Adrenal gland (tissue), 12 donors: ENCODE data around the gene ROBO2. TPM values are rescaled to one million over a fixed set of nuclear protein-coding genes. Genes with fewer than 3 reads are reported as not detected.

Source experiments
- DNase-seq, 7 donors: peaks; one replicate each; pipeline ENCODE4 v3.0.0-alpha.2; 2019 to 2020
- H3K27ac ChIP-seq, 5 donors: fragments of 200-600 bp; sonication (generic) in 4 of 5; 1 replicate in 3 of 5; 2 replicates in 2 of 5; pipeline versions ENCODE4 v1.5.1 to v1.8.0; 2016 to 2020; ENCODE audit warnings: mild to moderate bottlenecking in 1 of 5
- H3K27me3 ChIP-seq: fragments of 200-600 bp; 2 replicates; pipeline ENCODE4 v1.8.0; 2021
- H3K36me3 ChIP-seq, 2 donors: fragments of 200-600 bp; replicated peaks in 1 of 2; 1 replicate in 1 of 2; 2 replicates in 1 of 2; pipeline versions ENCODE4 v1.5.1 to v1.8.0; 2018 to 2022
- H3K4me1 ChIP-seq, 2 donors: fragments of 200-600 bp; replicated peaks in 1 of 2; 1 replicate in 1 of 2; 2 replicates in 1 of 2; pipeline versions ENCODE4 v1.5.1 to v1.8.0; 2018 to 2021
- H3K4me3 ChIP-seq, 4 donors: fragments of 200-600 bp; sonication (generic) in 3 of 4; one replicate each; pipeline ENCODE4 v1.5.1; 2016 to 2018
- H3K9me3 ChIP-seq, 3 donors: fragments of 200-600 bp; sonication (generic) in 1 of 3; replicated peaks in 1 of 3; 1 replicate in 2 of 3; 2 replicates in 1 of 3; pipeline versions ENCODE4 v1.5.1 to v1.8.0; 2016 to 2021
- POLR2A ChIP-seq, 2 donors: fragments of 450-650 bp; IDR thresholded peaks; one replicate each; pipeline ENCODE4 v1.6.1; 2017; ENCODE audit warnings: antibody characterized with exemption in 2 of 2, mild to moderate bottlenecking in 2 of 2, moderate library complexity in 1 of 2
- WGBS, 4 donors: extraction: QIAGEN DNeasy Blood & Tissue Kit in 2 of 4; methylation state at CpG; one replicate each; pipeline versions ENCODE4 v1.1.5 to v1.1.7; 2013 to 2017; 5-methylcytosine and 5-hydroxymethylcytosine counted together
- intact Hi-C, 2 donors: fragments of 100-400 bp; cut with DNase I; formaldehyde crosslinking; loops; one replicate each; pipeline versions ENCODE4 v1.14.1 to v1.15.0; 2022 to 2023
- polyA plus RNA-seq, 3 donors: library from polyadenylated mRNA; stranded (reverse); fragments of 200-250 nt in 2 of 3; fragments of 350-450 nt in 1 of 3; fragmentation: Illumina TruSeq in 1 of 3; extraction: RNeasy Lipid Tissue Mini Kit (QIAGEN cat#74804) in 1 of 3; gene quantifications; one replicate each; pipeline ENCODE4 v1.2.3, GENCODE V29; 2013 to 2014
- total RNA-seq, 9 donors: library from RNA; depleted of rRNA in 4 of 9; stranded (reverse); fragments of >200 nt in 4 of 9; fragments of 120-200 nt in 1 of 9; fragmentation: NEBNext Ultra II Directional in 1 of 9; extraction: Animal tissue kit (Norgen Biotek cat#: 25700) in 1 of 9; gene quantifications; one replicate each; pipeline versions ENCODE4 v1.1.0 to v1.2.4, GENCODE V29; 2013 to 2023
- TF ChIP-seq, protein P1 (sequence below), 6 experiments: fragments of 450-650 bp in 4 of 6; fragments of 200-600 bp in 2 of 6; sonication (generic) in 1 of 6; IDR thresholded peaks; 1 replicate in 5 of 6; 2 replicates in 1 of 6; pipeline versions ENCODE4 v1.5.1 to v1.8.0; 2016 to 2021; ENCODE audit warnings: antibody characterized with exemption in 6 of 6, mild to moderate bottlenecking in 2 of 6, moderate library complexity in 1 of 6
- donor health status: healthy with polysubstance abuse.
- donor health status: Bipolar disorder and iron deficiency.
- donor health status: DM: yes; HTN: yes; CAD: no.
- donor health status: DM: no; HTN: no; CAD: no.
- donor health status: DM: no; HTN: no; CAD: no.
- donor health status: DM: yes; HTN: yes; CAD: no.

Gene ROBO2
- total and polyA plus RNA-seq, 12 donors: 0.30 to 9.9 (median 2.5) TPM; not detected in 1

DNA sequence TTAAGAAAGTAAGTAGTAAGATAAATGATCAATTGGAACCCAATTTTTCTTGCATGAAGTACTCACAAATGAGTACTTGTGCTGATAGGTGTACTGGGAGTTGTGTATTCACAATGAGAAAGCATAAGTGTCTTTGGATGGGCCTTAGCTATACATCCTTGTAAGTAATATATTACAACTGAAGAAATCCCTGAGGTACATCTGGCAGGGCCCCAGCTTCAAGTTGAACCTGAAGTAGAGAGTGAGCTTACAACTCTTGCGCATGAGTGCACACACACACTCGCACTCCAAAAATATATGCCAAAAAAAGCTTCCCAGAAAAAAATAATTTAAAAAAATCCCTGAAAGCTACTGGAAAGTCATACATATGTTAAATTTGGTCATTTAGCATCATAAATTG lies 222.5 kb downstream of the ROBO2 start:
- no peaks in the 10 kb centered on the region for H3K36me3 ChIP-seq
- intact Hi-C loops: no loop called here
- TF ChIP-seq, protein P1, sequence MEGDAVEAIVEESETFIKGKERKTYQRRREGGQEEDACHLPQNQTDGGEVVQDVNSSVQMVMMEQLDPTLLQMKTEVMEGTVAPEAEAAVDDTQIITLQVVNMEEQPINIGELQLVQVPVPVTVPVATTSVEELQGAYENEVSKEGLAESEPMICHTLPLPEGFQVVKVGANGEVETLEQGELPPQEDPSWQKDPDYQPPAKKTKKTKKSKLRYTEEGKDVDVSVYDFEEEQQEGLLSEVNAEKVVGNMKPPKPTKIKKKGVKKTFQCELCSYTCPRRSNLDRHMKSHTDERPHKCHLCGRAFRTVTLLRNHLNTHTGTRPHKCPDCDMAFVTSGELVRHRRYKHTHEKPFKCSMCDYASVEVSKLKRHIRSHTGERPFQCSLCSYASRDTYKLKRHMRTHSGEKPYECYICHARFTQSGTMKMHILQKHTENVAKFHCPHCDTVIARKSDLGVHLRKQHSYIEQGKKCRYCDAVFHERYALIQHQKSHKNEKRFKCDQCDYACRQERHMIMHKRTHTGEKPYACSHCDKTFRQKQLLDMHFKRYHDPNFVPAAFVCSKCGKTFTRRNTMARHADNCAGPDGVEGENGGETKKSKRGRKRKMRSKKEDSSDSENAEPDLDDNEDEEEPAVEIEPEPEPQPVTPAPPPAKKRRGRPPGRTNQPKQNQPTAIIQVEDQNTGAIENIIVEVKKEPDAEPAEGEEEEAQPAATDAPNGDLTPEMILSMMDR (IDR thresholded peaks at IDR 0.05): no peak
- no peak for TF ChIP-seq POLR2A (IDR thresholded peaks at IDR 0.05)
- no peaks in the 10 kb centered on the region for H3K27me3 ChIP-seq
- no peaks in the 10 kb centered on the region for H3K9me3 ChIP-seq
- no peak overlapping the region for H3K4me3 ChIP-seq
- no peak overlapping the region for H3K27ac ChIP-seq
- 85 to 92% (median 90%) methylated on average over 2 of the region's 2 CpGs for WGBS, 4 donors
- no peaks in the 10 kb centered on the region for H3K4me1 ChIP-seq
- DNase-seq: no peak

DNA sequence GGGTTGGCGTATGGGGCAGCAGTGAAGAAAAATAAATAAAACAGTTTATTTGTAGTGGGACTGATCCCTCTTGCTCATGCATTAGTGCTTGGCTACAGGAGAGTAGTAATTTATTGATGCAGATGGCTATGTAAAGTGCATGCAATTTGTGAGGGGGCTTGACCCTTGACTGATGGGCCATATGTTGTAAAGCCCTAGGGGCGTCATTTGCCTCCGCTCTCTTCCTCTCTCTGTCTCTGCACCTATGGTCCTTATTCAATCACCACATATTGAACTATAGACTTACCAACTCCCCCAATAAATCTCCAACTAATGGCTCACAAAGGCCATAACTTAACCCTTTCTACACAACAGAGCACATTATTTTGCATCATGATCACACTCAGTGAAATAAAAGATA lies 227.7 kb downstream of the ROBO2 start:
- H3K4me1 ChIP-seq: no peaks in the 10 kb centered on the region
- no peaks in the 10 kb centered on the region for H3K9me3 ChIP-seq
- H3K4me3 ChIP-seq: no peak overlapping the region
- H3K27ac ChIP-seq: no peak overlapping the region
- TF ChIP-seq, protein P1 (IDR thresholded peaks at IDR 0.05): no peak
- no peak for TF ChIP-seq POLR2A (IDR thresholded peaks at IDR 0.05)
- DNase-seq: no peak
- no peaks in the 10 kb centered on the region for H3K27me3 ChIP-seq
- 91 to 94% (median 94%) methylated on average over 3 of the region's 3 CpGs for WGBS, 4 donors
- no peaks in the 10 kb centered on the region for H3K36me3 ChIP-seq
- intact Hi-C loops: no loop called here

DNA sequence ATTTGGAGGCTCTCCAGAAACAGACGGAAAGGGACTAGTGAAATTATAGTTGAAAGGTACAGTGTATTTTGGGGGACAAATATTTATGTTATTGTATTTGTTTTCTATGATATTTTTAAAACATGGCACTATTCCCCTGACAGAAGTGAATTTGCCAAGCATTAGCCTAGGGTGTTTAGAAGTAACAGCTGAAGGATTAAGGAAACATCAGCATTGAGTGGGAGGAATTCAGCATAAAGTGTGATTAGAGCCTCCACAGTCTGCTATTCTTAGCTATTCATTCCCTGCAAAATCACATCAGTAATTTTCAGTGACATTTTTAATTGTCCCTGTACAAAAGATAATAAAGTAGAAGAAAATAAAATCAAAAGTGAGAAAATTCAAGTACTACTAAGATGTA lies 231.4 kb downstream of the ROBO2 start:
- H3K27me3 ChIP-seq: no peaks in the 10 kb centered on the region
- H3K4me1 ChIP-seq: no peaks in the 10 kb centered on the region
- H3K4me3 ChIP-seq: no peak overlapping the region
- DNase-seq: no peak
- H3K9me3 ChIP-seq: no peaks in the 10 kb centered on the region
- no peak overlapping the region for H3K27ac ChIP-seq
- no peaks in the 10 kb centered on the region for H3K36me3 ChIP-seq
- 48 to 77% (median 66%) methylated on average over 1 of the region's 1 CpG for WGBS, 4 donors
- intact Hi-C loops: no loop called here
- no peak for TF ChIP-seq POLR2A (IDR thresholded peaks at IDR 0.05)
- TF ChIP-seq, protein P1 (IDR thresholded peaks at IDR 0.05): no peak

DNA sequence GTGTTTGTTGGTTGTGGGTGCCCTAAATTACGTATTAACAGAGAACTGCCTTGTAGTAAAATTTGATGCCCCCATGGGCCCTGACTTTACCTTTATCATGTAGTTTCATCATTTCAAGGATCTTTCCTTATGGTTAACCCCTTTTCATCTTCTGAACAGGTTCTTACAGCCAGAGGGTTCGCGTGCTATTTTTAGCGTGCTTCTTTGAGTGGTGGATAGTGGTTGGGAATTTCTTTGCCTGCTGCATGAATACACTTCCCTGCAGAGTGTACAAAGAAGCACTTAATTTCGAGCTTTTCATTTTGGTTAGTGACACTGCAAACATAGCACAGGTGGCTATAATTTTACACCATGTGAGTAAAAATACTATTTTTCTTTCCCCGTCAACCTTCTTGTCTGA lies 231.8 kb downstream of the ROBO2 start:
- DNase-seq: no peak
- Histone ChIP-seq H3K36me3 (no peaks in the 10 kb centered on the region), H3K27ac (no peak overlapping the region), H3K4me1 (no peaks in the 10 kb centered on the region), H3K27me3 (no peaks in the 10 kb centered on the region), H3K9me3 (no peaks in the 10 kb centered on the region), H3K4me3 (no peak overlapping the region)
- TF ChIP-seq, protein P1 (IDR thresholded peaks at IDR 0.05): no peak
- no peak for TF ChIP-seq POLR2A (IDR thresholded peaks at IDR 0.05)
- WGBS, 4 donors: 74 to 80% (median 77%) methylated on average over 6 of the region's 6 CpGs
- intact Hi-C loops: no loop called here
